Liver (tissue), 9 donors: ENCODE data around the gene PGS1. TPM values are rescaled to one million over a fixed set of nuclear protein-coding genes. Genes with fewer than 3 reads are reported as not detected.

ENCODE experiments used
- DNase-seq: peaks from one replicate; pipeline ENCODE4 v3.0.0-alpha.2; 2017; ENCODE audit warnings: low spot score
- H3K27ac ChIP-seq, 2 donors: one replicate each; pipeline ENCODE4 v1.7.0; 2013; ENCODE audit warnings: inconsistent platforms in 2 of 2, low read length in 2 of 2, control low read depth in 1 of 2, low read depth in 1 of 2, mild to moderate bottlenecking in 1 of 2
- H3K27me3 ChIP-seq, 4 donors: one replicate each; pipeline versions ENCODE4 v1.6.1 to v1.7.0; 2013; ENCODE audit warnings: low read length in 3 of 4, inconsistent platforms in 1 of 4, mild to moderate bottlenecking in 1 of 4, moderate library complexity in 1 of 4; ENCODE audit not compliant: control insufficient read depth in 4 of 4, insufficient read depth in 4 of 4
- H3K36me3 ChIP-seq, 4 donors: one replicate each; pipeline versions ENCODE4 v1.6.1 to v1.7.0; 2013; ENCODE audit warnings: low read length in 3 of 4, mild to moderate bottlenecking in 3 of 4, low read depth in 1 of 4, moderate library complexity in 1 of 4; ENCODE audit not compliant: control insufficient read depth in 4 of 4, insufficient read depth in 3 of 4
- H3K4me1 ChIP-seq, 4 donors: one replicate each; pipeline versions ENCODE4 v1.6.1 to v1.7.0; 2013; ENCODE audit warnings: low read length in 3 of 4, mild to moderate bottlenecking in 3 of 4, moderate library complexity in 1 of 4; ENCODE audit not compliant: control insufficient read depth in 4 of 4, insufficient read depth in 4 of 4
- H3K4me3 ChIP-seq, 3 donors: one replicate each; pipeline versions ENCODE4 v1.6.1 to v1.7.0; 2013; ENCODE audit warnings: low read length in 3 of 3, control low read depth in 1 of 3, low read depth in 1 of 3, mild to moderate bottlenecking in 1 of 3
- H3K9ac ChIP-seq, 2 donors: one replicate each; pipeline ENCODE4 v1.7.0; 2013; ENCODE audit warnings: low read length in 2 of 2, mild to moderate bottlenecking in 2 of 2, moderate library complexity in 2 of 2, control low read depth in 1 of 2, low read depth in 1 of 2
- H3K9me3 ChIP-seq, 4 donors: one replicate each; pipeline versions ENCODE4 v1.6.1 to v1.7.0; 2013; ENCODE audit warnings: low read length in 3 of 4; ENCODE audit not compliant: control insufficient read depth in 4 of 4
- EGR1 ChIP-seq, 2 donors: IDR thresholded peaks; 2 replicates each; pipeline ENCODE4 v1.6.1; 2016 to 2018; ENCODE audit warnings: antibody characterized with exemption in 2 of 2, low read depth in 2 of 2
- FOXA1 ChIP-seq: IDR thresholded peaks from 2 replicates; pipeline ENCODE4 v1.6.1; 2016; ENCODE audit warnings: antibody characterized with exemption
- GABPA ChIP-seq, 2 donors: IDR thresholded peaks in 1 of 2; conservative IDR thresholded peaks in 1 of 2; 2 replicates each; pipeline ENCODE4 v1.6.1; 2016; ENCODE audit warnings: antibody characterized with exemption in 2 of 2, mild to moderate bottlenecking in 1 of 2, moderate library complexity in 1 of 2
- HNF4A ChIP-seq, 2 donors: conservative IDR thresholded peaks; 2 replicates each; pipeline ENCODE4 v1.6.1; 2016; ENCODE audit warnings: antibody characterized with exemption in 2 of 2, mild to moderate bottlenecking in 2 of 2
- HNF4G ChIP-seq: IDR thresholded peaks from 2 replicates; pipeline ENCODE4 v1.6.1; 2016; ENCODE audit warnings: antibody characterized with exemption
- JUND ChIP-seq, 2 donors: IDR thresholded peaks; 2 replicates each; pipeline ENCODE4 v1.6.1; 2016; ENCODE audit warnings: antibody characterized with exemption in 2 of 2
- RAD21 ChIP-seq, 2 donors: IDR thresholded peaks; 2 replicates each; pipeline ENCODE4 v1.6.1; 2016; ENCODE audit warnings: antibody characterized with exemption in 2 of 2, mild to moderate bottlenecking in 2 of 2
- RXRA ChIP-seq, 2 donors: IDR thresholded peaks; 2 replicates each; pipeline ENCODE4 v1.6.1; 2017 to 2018; ENCODE audit warnings: antibody characterized with exemption in 2 of 2, mild to moderate bottlenecking in 1 of 2
- SP1 ChIP-seq: IDR thresholded peaks from 2 replicates; pipeline ENCODE4 v1.6.1; 2018; ENCODE audit warnings: antibody characterized with exemption, mild to moderate bottlenecking
- TAF1 ChIP-seq: conservative IDR thresholded peaks from 2 replicates; pipeline ENCODE4 v1.6.1; 2016; ENCODE audit warnings: antibody characterized with exemption, mild to moderate bottlenecking
- WGBS: extraction: QIAGEN DNeasy Blood & Tissue Kit; methylation state at CpG from one replicate; pipeline ENCODE4 v1.1.7; 2013; 5-methylcytosine and 5-hydroxymethylcytosine counted together
- polyA plus RNA-seq, 2 donors: library from polyadenylated mRNA; stranded (reverse) in 1 of 2; unstranded in 1 of 2; fragments of 200-250 nt in 1 of 2; fragments of >200 nt in 1 of 2; fragmentation: Nextera tagmentation in 1 of 2; extraction: Ambion mirVana in 1 of 2; gene quantifications; one replicate each; pipeline versions ENCODE4 v1.2.1 to v1.2.3, GENCODE V29; 2013 to 2015
- total RNA-seq, 2 donors: library from RNA; depleted of rRNA; stranded (reverse); fragments of >200 nt; gene quantifications; one replicate each; pipeline ENCODE4 v1.2.3, GENCODE V29; 2014
- TF ChIP-seq, protein P1 (sequence below): fragments of 150-350 bp; IDR thresholded peaks from 2 replicates; pipeline ENCODE4 v1.5.1; 2017; ENCODE audit warnings: improper control_type of control experiment, low read depth, low read length; ENCODE audit not compliant: missing input control
- TF ChIP-seq, protein P2 (sequence below): IDR thresholded peaks from 2 replicates; pipeline ENCODE4 v1.6.1; 2016; ENCODE audit warnings: antibody characterized with exemption
- TF ChIP-seq, protein P3 (sequence below): IDR thresholded peaks from 2 replicates; pipeline ENCODE4 v1.6.1; 2016; ENCODE audit warnings: antibody characterized with exemption, mild to moderate bottlenecking
- TF ChIP-seq, protein P4 (sequence below): IDR thresholded peaks from 2 replicates; pipeline ENCODE4 v1.6.1; 2016; ENCODE audit warnings: antibody characterized with exemption
- donor health status: healthy.
- donor health status: healthy.
- donor health status: healthy.
- donor health status: healthy.
- donor health status: healthy.

Gene PGS1
- total and polyA plus RNA-seq, 4 donors = 8.1 to 24.1 (median 12.2) TPM

DNA sequence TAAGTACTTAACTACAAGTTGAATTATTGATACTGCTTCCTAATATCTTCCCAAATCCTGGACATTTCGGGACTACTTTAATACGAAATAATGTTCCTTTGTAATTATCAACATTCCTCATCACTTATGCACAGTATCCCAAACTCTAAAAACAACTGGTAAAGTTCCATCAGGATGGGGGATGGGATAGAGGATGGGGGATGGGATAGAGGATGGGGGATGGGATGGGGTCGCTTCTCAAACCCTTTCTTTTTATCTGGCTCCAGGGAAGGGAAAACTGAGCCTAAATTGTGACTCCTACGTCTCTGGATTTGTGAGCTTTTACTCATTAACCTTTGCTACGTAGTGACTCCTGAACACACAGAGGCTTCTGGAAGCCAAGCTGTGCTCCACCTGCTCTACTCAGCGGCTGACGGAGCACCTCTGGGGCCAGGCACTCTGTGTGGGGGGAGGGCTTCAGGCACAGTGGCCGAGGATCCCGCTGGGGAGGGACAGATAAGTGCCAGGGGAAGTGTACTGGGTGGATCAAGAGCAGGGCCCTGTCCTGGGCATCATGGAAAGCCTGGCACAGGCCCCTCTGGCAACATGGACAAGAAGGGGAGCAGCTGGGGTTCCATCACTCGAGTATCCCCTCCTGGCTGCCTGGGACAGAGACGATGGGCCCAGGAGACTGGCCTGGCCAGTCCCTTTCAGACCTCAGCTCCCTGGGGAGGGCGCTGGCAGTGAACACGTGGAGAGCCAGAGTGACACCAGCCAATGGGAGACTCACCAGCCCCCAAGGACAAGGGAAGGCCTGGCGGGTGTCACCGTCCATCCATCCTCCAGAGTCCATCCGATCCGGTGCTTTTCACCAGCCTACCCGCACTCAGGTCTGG is 56.2 kb downstream of the PGS1 start:
- WGBS = 58% methylated on average over 18 of the region's 18 CpGs
- TF ChIP-seq TAF1 = no peak
- no peak for TF ChIP-seq GABPA (IDR thresholded peaks at IDR 0.05 in 1 of 2, conservative IDR thresholded peaks at IDR 0.05 in 1 of 2)
- no peak for TF ChIP-seq FOXA1
- TF ChIP-seq HNF4G = no peak
- no peak for TF ChIP-seq SP1
- no peak for TF ChIP-seq RAD21 (IDR thresholded peaks at IDR 0.05)
- TF ChIP-seq, protein P1, sequence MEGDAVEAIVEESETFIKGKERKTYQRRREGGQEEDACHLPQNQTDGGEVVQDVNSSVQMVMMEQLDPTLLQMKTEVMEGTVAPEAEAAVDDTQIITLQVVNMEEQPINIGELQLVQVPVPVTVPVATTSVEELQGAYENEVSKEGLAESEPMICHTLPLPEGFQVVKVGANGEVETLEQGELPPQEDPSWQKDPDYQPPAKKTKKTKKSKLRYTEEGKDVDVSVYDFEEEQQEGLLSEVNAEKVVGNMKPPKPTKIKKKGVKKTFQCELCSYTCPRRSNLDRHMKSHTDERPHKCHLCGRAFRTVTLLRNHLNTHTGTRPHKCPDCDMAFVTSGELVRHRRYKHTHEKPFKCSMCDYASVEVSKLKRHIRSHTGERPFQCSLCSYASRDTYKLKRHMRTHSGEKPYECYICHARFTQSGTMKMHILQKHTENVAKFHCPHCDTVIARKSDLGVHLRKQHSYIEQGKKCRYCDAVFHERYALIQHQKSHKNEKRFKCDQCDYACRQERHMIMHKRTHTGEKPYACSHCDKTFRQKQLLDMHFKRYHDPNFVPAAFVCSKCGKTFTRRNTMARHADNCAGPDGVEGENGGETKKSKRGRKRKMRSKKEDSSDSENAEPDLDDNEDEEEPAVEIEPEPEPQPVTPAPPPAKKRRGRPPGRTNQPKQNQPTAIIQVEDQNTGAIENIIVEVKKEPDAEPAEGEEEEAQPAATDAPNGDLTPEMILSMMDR = no peak
- TF ChIP-seq, protein P2, sequence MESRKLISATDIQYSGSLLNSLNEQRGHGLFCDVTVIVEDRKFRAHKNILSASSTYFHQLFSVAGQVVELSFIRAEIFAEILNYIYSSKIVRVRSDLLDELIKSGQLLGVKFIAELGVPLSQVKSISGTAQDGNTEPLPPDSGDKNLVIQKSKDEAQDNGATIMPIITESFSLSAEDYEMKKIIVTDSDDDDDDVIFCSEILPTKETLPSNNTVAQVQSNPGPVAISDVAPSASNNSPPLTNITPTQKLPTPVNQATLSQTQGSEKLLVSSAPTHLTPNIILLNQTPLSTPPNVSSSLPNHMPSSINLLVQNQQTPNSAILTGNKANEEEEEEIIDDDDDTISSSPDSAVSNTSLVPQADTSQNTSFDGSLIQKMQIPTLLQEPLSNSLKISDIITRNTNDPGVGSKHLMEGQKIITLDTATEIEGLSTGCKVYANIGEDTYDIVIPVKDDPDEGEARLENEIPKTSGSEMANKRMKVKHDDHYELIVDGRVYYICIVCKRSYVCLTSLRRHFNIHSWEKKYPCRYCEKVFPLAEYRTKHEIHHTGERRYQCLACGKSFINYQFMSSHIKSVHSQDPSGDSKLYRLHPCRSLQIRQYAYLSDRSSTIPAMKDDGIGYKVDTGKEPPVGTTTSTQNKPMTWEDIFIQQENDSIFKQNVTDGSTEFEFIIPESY = no peak
- TF ChIP-seq, protein P3, sequence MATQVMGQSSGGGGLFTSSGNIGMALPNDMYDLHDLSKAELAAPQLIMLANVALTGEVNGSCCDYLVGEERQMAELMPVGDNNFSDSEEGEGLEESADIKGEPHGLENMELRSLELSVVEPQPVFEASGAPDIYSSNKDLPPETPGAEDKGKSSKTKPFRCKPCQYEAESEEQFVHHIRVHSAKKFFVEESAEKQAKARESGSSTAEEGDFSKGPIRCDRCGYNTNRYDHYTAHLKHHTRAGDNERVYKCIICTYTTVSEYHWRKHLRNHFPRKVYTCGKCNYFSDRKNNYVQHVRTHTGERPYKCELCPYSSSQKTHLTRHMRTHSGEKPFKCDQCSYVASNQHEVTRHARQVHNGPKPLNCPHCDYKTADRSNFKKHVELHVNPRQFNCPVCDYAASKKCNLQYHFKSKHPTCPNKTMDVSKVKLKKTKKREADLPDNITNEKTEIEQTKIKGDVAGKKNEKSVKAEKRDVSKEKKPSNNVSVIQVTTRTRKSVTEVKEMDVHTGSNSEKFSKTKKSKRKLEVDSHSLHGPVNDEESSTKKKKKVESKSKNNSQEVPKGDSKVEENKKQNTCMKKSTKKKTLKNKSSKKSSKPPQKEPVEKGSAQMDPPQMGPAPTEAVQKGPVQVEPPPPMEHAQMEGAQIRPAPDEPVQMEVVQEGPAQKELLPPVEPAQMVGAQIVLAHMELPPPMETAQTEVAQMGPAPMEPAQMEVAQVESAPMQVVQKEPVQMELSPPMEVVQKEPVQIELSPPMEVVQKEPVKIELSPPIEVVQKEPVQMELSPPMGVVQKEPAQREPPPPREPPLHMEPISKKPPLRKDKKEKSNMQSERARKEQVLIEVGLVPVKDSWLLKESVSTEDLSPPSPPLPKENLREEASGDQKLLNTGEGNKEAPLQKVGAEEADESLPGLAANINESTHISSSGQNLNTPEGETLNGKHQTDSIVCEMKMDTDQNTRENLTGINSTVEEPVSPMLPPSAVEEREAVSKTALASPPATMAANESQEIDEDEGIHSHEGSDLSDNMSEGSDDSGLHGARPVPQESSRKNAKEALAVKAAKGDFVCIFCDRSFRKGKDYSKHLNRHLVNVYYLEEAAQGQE = no peak
- TF ChIP-seq EGR1 (IDR thresholded peaks at IDR 0.05; ENCODE audit: low read depth in 2 of 2) = no peak
- TF ChIP-seq HNF4A (conservative IDR thresholded peaks at IDR 0.05) = no peak
- no peak for TF ChIP-seq JUND (IDR thresholded peaks at IDR 0.05)
- TF ChIP-seq, protein P4, sequence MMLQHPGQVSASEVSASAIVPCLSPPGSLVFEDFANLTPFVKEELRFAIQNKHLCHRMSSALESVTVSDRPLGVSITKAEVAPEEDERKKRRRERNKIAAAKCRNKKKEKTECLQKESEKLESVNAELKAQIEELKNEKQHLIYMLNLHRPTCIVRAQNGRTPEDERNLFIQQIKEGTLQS = no peak
- TF ChIP-seq RXRA (IDR thresholded peaks at IDR 0.05) = no peak
- no peak overlapping the region for H3K9ac ChIP-seq
- no peak for DNase-seq
- H3K4me1 ChIP-seq = peaks cover 2 to 10% (median 5%) of the 10 kb centered on the region in 4 donors
- no peak overlapping the region for H3K4me3 ChIP-seq
- peaks cover 0 to under 1% (median 0%) of the 10 kb centered on the region in 4 donors for H3K36me3 ChIP-seq
- no peak overlapping the region for H3K27ac ChIP-seq
- no peaks in the 10 kb centered on the region for H3K27me3 ChIP-seq
- H3K9me3 ChIP-seq = no peaks in the 10 kb centered on the region
